Neural cell (in vitro differentiated cells): ENCODE measurements around the gene ASIC3.

Experiments used
- EP300 ChIP-seq: fragments of 450-650 bp; conservative IDR thresholded peaks from 2 replicates; pipeline ENCODE4 v1.6.1; 2014; ENCODE audit warnings: antibody characterized with exemption, mild to moderate bottlenecking, moderate library complexity; ENCODE audit not compliant: poor library complexity, severe bottlenecking
- RAD21 ChIP-seq: fragments of 450-650 bp; conservative IDR thresholded peaks from 2 replicates; pipeline ENCODE4 v1.6.1; 2014; ENCODE audit warnings: antibody characterized with exemption, mild to moderate bottlenecking, moderate library complexity

DNA sequence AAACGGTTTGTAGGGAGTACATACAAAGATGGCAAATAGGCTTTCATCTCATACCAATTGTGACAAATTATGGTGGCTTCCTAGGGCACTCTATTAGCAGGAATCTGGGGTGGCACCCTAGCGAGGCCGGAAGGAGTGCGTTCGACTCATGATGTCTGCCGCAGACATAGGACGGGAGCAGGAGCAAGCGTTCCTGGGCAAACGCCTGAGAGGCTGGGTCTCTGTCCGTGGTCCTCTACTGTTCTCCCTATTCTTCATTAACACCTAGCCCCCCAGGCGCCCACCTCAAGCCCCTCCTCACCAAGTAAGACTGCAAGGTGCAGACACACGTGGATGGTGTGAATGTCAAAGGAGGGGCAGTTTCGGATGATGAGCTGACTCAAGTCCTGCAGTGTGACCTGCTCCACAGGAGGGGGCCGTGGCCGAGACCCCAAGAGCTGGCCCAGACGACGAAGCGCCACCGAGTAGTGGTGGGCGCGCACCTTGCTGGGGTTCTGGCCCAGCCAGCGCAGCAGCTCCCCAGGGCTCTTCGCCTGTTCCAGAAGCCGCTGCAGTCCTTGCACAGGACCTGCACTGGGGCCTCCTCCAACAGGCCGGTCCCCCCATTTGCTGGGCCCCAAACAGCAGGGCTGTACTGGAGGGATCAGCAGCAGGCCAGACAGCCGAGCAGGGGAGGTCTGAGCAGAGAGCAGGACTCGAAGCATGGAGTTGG lies 31.0 kb downstream of the ASIC3 start:
- TF ChIP-seq RAD21 (no peak), EP300 (no peak)
